ENCODE data around the gene USB1.

DNA sequence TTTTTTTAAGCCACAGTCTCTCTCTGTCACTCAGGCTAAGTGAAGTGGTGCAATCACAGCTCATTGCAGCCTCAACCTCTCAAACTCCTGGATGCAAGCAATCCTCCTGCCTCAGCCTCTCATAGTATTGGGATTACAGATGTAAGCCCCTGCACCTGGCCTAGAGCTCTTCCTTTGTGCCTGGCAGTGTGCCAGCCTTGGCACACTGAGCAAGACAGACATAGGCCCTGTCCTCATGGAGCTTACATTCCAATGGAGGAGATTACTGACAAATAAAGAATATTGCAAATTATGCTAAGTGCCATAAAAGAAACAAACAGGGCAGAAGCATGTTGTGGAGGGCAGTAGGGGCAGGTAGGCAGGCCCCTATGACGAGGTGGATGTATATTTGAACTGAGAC lies 29.4 kb upstream of the USB1 start:
- no peak for TF ChIP-seq EZH2phosphoT487 (IDR thresholded peaks at IDR 0.05; ENCODE audit: borderline replicate concordance, low read length)
- TF ChIP-seq, protein P1, sequence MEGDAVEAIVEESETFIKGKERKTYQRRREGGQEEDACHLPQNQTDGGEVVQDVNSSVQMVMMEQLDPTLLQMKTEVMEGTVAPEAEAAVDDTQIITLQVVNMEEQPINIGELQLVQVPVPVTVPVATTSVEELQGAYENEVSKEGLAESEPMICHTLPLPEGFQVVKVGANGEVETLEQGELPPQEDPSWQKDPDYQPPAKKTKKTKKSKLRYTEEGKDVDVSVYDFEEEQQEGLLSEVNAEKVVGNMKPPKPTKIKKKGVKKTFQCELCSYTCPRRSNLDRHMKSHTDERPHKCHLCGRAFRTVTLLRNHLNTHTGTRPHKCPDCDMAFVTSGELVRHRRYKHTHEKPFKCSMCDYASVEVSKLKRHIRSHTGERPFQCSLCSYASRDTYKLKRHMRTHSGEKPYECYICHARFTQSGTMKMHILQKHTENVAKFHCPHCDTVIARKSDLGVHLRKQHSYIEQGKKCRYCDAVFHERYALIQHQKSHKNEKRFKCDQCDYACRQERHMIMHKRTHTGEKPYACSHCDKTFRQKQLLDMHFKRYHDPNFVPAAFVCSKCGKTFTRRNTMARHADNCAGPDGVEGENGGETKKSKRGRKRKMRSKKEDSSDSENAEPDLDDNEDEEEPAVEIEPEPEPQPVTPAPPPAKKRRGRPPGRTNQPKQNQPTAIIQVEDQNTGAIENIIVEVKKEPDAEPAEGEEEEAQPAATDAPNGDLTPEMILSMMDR (conservative IDR thresholded peaks at IDR 0.05; ENCODE audit: low read depth, low read length), result no peak
